Parathyroid adenoma (tissue), 2 donors: ENCODE data around the gene TEX264.

Experiments
- H2AFZ ChIP-seq: fragments of 300-600 bp; sonication (generic); one replicate; pipeline ENCODE4 v1.7.0; 2017; ENCODE audit warnings: antibody characterized with exemption, mild to moderate bottlenecking
- H3K27ac ChIP-seq: fragments of 300-600 bp; sonication (generic); one replicate; pipeline ENCODE4 v1.7.0; 2017
- H3K27me3 ChIP-seq: fragments of 300-600 bp; sonication (generic); one replicate; pipeline ENCODE4 v1.7.0; 2017; ENCODE audit warnings: low read length; ENCODE audit not compliant: control insufficient read depth, insufficient read depth
- H3K36me3 ChIP-seq: fragments of 300-600 bp; sonication (generic); one replicate; pipeline ENCODE4 v1.7.0; 2017; ENCODE audit warnings: low read length; ENCODE audit not compliant: control insufficient read depth, insufficient read depth
- H3K4me1 ChIP-seq: fragments of 300-600 bp; sonication (generic); one replicate; pipeline ENCODE4 v1.7.0; 2017; ENCODE audit warnings: control low read depth
- H3K4me2 ChIP-seq: fragments of 300-600 bp; sonication (generic); one replicate; pipeline ENCODE4 v1.7.0; 2017; ENCODE audit warnings: low read length
- H3K4me3 ChIP-seq: fragments of 300-600 bp; sonication (generic); one replicate; pipeline ENCODE4 v1.7.0; 2017; ENCODE audit warnings: low read depth, low read length
- H3K79me2 ChIP-seq: fragments of 300-600 bp; sonication (generic); one replicate; pipeline ENCODE4 v1.7.0; 2017; ENCODE audit warnings: control low read depth
- H3K9ac ChIP-seq: fragments of 300-600 bp; sonication (generic); one replicate; pipeline ENCODE4 v1.7.0; 2017; ENCODE audit warnings: mild to moderate bottlenecking
- H3K9me3 ChIP-seq: fragments of 300-600 bp; sonication (generic); one replicate; pipeline ENCODE4 v1.7.0; 2017; ENCODE audit warnings: low read length; ENCODE audit not compliant: control insufficient read depth
- TF ChIP-seq, protein P1 (sequence below): fragments of 300-600 bp; sonication (generic); IDR thresholded peaks from one replicate; pipeline ENCODE4 v1.7.0; 2017; ENCODE audit warnings: antibody characterized with exemption, mild to moderate bottlenecking
- donor health status: primary hyperparathyroidism.

The TEX264 gene

DNA sequence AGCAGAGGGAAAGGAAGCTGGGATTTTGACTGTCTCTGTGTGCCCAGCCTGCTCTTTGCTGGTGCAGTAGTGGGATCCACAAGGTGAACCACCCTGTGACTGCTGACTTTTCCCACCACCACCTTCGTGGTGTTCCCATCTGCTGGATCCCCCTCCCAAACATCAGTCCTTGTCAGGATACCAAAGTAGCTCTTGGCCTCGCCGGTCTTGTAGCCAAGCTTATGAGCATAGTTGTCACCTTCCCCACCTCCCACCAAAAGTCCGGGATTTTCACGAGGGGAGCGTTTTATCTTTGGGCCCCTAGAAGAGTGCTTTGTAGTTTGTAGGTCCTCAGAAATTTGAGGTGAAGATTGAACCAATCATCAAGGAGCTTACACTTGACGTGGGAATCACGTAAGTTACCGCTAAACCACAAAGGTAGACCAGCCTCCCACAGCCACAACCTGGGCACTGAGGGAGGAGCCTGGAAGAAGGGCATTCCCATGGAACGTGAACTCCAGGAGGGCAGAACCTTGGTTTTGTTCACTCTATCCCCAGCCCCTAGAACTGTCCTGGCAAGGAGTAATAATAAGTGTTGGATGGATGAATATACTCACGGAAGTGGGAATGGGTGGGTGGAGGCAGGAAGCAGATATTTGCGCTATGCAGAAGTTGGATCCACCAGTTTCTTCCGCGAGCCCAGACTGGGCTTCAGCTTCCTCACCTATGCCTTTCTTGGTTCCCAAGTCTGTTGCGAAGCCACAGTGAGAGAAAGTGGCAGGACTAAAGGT lies 814 bp upstream of the TEX264 start:
- H3K27me3 ChIP-seq, result no peaks in the 10 kb centered on the region
- H3K4me3 ChIP-seq, result peak overlapping the region; percentile 97
- H3K4me1 ChIP-seq, result peaks cover 15% of the 10 kb centered on the region
- H3K27ac ChIP-seq, result peak overlapping the region; percentile 89
- peak overlapping the region; percentile 99 for H2AFZ ChIP-seq
- peak overlapping the region; percentile 91 for H3K4me2 ChIP-seq
- peaks cover 15% of the 10 kb centered on the region for H3K79me2 ChIP-seq
- H3K9ac ChIP-seq, result no peak overlapping the region
- TF ChIP-seq, protein P1, sequence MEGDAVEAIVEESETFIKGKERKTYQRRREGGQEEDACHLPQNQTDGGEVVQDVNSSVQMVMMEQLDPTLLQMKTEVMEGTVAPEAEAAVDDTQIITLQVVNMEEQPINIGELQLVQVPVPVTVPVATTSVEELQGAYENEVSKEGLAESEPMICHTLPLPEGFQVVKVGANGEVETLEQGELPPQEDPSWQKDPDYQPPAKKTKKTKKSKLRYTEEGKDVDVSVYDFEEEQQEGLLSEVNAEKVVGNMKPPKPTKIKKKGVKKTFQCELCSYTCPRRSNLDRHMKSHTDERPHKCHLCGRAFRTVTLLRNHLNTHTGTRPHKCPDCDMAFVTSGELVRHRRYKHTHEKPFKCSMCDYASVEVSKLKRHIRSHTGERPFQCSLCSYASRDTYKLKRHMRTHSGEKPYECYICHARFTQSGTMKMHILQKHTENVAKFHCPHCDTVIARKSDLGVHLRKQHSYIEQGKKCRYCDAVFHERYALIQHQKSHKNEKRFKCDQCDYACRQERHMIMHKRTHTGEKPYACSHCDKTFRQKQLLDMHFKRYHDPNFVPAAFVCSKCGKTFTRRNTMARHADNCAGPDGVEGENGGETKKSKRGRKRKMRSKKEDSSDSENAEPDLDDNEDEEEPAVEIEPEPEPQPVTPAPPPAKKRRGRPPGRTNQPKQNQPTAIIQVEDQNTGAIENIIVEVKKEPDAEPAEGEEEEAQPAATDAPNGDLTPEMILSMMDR, result no peak
- no peaks in the 10 kb centered on the region for H3K36me3 ChIP-seq
- H3K9me3 ChIP-seq, result no peaks in the 10 kb centered on the region

DNA sequence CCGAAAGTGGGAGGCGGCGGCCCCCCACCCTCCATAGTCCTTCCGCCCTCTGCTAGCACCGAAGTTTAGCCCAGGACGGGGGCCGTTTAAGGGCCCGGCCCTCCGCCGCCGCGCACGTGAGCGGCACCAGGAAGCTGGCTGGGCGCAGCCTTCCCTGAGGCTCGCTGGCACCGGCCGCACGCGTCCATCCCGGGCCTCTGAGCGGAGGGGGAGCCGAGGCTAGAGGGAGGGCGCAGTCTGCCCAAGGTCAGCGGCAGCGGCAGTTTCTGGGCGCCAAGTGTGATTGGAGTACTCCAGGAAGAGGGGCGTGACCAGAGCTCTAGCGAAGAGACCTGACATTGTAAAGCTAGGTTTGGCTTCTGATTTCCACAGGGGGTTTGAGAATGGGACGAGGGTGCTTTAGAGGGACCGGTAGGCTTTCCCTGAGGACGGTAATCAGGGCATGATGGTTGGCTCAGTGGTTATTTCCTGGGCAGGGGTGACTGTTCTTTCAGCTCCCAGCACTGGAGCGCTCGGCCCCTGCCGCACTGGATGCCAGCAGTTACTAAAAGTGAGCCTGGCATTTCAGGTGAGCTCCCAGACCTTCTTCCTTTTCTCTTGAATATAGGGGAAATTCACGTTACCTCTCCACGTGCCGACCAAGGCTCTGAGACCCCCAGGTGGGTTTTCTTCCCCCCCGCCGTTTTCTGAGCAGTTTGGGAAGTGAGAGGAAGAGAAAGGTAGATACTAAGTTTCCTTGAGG lies 853 bp downstream of the TEX264 start:
- TF ChIP-seq, protein P1, result peak; percentile 9
- Histone ChIP-seq H3K9ac (peak overlapping the region; percentile 55), H3K79me2 (peaks cover 23% of the 10 kb centered on the region), H3K4me3 (peak overlapping the region; percentile 97), H3K36me3 (no peaks in the 10 kb centered on the region), H3K27ac (peak overlapping the region; percentile 89), H2AFZ (peak overlapping the region; percentile 99), H3K9me3 (no peaks in the 10 kb centered on the region), H3K27me3 (no peaks in the 10 kb centered on the region), H3K4me1 (peaks cover 15% of the 10 kb centered on the region), H3K4me2 (peak overlapping the region; percentile 91)

DNA sequence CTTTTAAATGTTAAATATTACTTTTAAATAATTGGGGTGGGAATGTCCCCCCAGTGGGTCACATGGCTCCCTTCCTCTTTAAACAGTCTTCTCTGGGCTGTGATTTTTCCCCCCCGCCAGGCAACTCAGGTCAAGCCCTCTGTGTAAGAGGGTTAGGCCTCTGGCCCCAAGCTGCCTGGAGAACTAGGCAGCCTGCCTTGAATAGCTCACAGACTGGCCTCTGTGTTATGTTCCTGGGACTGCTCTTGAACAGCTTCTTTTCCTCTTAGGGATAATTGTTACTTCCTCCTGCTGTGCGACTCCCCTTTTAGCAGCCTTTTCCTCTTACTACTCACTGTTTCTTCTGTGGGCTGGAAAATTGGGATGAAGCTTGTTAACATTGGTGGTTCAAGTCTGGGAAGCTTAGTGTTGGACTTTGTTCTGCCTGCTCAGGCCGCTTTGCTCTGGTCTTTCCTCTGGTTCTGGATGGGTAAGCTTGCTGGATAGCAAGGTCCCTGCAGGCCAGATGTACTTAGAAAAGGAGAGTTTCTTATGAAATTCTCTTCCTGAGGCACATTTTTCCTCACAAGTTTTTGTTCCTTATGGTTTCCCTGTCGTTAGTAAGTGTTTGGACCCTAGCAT lies 2.2 kb downstream of the TEX264 start:
- Histone ChIP-seq H3K4me1 (peaks cover 15% of the 10 kb centered on the region), H3K4me3 (no peak overlapping the region), H3K27ac (no peak overlapping the region), H3K27me3 (no peaks in the 10 kb centered on the region), H3K36me3 (no peaks in the 10 kb centered on the region), H3K4me2 (no peak overlapping the region), H2AFZ (no peak overlapping the region), H3K79me2 (peaks cover 24% of the 10 kb centered on the region), H3K9ac (no peak overlapping the region), H3K9me3 (no peaks in the 10 kb centered on the region)
- TF ChIP-seq, protein P1, result no peak

DNA sequence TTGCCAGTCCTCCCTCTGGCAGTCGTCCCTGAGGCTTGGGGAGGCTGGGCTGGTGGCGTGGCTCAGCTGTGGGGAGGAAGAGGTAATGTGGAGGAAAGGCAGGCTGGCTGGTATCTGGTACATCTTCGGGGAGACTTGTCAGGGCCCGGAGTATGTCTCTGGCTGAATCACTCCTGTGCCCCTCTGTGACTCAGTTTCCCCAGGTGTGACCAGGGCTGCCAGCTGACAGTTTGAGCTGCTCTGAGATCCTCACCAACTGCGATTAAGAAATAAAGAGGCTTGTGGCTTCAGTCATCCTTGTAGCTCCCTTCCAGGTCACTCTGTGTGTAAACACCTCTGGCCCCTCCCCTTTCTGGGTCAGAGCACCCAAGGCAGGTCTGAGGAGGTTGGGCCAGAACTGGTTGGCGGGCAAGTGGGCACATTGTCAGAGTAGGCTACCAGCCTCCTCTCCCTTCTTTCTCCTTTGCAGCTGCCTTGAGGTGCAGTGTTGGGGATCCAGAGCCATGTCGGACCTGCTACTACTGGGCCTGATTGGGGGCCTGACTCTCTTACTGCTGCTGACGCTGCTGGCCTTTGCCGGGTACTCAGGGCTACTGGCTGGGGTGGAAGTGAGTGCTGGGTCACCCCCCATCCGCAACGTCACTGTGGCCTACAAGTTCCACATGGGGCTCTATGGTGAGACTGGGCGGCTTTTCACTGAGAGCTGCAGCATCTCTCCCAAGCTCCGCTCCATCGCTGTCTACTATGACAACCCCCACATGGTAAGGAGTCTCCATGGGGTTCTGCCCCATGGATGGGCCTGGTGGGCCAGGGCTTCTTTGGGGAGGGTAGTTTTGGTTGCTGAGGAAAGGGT lies 3.0 kb downstream of the TEX264 start:
- Histone ChIP-seq H3K4me1 (peaks cover 15% of the 10 kb centered on the region), H2AFZ (no peak overlapping the region), H3K79me2 (peaks cover 24% of the 10 kb centered on the region), H3K9ac (no peak overlapping the region), H3K4me2 (no peak overlapping the region), H3K9me3 (no peaks in the 10 kb centered on the region), H3K27me3 (no peaks in the 10 kb centered on the region), H3K4me3 (no peak overlapping the region), H3K27ac (no peak overlapping the region), H3K36me3 (no peaks in the 10 kb centered on the region)
- TF ChIP-seq, protein P1, result no peak
